Measurements from ENCODE around the gene CLIC3.

CLIC3 gene

DNA sequence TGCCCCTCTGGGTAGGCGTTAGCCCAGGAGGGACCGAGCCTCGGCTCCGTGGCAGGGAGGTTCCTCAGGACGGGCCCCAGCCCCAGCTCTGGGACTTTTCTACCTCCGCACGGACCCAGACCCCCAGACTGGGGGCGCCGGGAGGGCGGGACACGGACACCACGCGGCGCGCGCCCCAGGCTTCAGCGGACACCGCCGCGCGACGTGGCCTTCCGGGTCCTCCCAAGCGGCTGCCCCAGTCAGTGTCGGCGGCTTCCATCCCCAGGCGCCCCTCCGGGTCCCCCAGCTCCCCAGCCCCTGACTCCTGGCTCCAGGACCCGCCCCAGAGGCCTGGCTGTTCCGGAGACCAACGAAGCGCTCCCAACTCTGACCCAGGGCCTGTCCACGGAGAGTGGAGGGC, 10.5 kb downstream of the CLIC3 start:
- Histone ChIP-seq H3K4me1 (ENCODE audit: low read length) (no peaks in the 10 kb centered on the region), H3K27me3 (ENCODE audit: low read depth, low read length) (no peaks in the 10 kb centered on the region), H2AFZ (ENCODE audit: low read depth, low read length) (no peak overlapping the region), H4K20me1 (ENCODE audit: insufficient read depth, low read length) (no peaks in the 10 kb centered on the region), H3K27ac (ENCODE audit: low read length) (no peak overlapping the region), H3K4me2 (ENCODE audit: low read length) (no peak overlapping the region), H3K4me3 (ENCODE audit: low read length) (no peak overlapping the region), H3K9ac (ENCODE audit: low read length) (no peak overlapping the region), H3K36me3 (replicated peaks; ENCODE audit: low read depth, low read length) (no peaks in the 10 kb centered on the region), H3K9me3 (ENCODE audit: insufficient read depth, low read length) (no peaks in the 10 kb centered on the region), H3K79me2 (ENCODE audit: low read length) (no peaks in the 10 kb centered on the region)
- TF ChIP-seq EZH2phosphoT487 (IDR thresholded peaks at IDR 0.05; ENCODE audit: low read depth) (no peak), CTCF (IDR thresholded peaks at IDR 0.05; ENCODE audit: low read depth, low read length) (no peak)

DNA sequence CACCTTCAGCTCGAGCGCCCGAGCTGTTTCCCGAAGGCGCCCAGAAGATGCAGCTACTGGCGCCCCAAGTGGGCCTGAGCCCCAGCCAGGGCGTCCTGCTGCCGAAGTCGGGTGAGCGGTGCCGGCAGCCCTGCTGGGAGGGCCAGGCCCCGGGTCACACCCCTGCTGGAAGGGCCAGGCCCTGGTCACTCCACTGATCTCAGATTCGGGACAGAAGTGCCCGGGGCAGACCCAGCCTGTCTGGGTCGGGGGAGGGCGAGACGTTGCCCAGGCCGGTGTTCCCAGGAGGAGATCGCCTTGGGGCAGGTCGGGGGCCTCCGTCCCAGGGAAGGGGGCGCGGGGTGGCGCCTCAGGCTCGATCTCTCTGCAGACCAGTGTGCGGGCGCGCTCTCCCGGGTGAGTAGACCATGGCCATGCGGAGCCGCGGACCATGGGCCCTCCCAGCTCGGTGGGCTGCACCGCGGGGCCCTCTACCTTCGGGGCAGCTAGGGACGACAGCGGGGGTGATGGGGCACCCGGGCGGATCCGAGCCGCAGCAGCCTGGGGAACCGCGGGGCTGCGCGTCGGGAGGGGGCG, 11.3 kb downstream of the CLIC3 start:
- no peak overlapping the region for H3K4me3 ChIP-seq (ENCODE audit: low read length)
- no peaks in the 10 kb centered on the region for H3K79me2 ChIP-seq (ENCODE audit: low read length)
- H3K27me3 ChIP-seq (ENCODE audit: low read depth, low read length) = no peaks in the 10 kb centered on the region
- no peak for TF ChIP-seq EZH2phosphoT487 (IDR thresholded peaks at IDR 0.05; ENCODE audit: low read depth)
- no peaks in the 10 kb centered on the region for H3K4me1 ChIP-seq (ENCODE audit: low read length)
- H2AFZ ChIP-seq (ENCODE audit: low read depth, low read length) = no peak overlapping the region
- H3K27ac ChIP-seq (ENCODE audit: low read length) = no peak overlapping the region
- no peak overlapping the region for H3K4me2 ChIP-seq (ENCODE audit: low read length)
- no peaks in the 10 kb centered on the region for H3K36me3 ChIP-seq (replicated peaks; ENCODE audit: low read depth, low read length)
- no peaks in the 10 kb centered on the region for H4K20me1 ChIP-seq (ENCODE audit: insufficient read depth, low read length)
- H3K9ac ChIP-seq (ENCODE audit: low read length) = no peak overlapping the region
- no peaks in the 10 kb centered on the region for H3K9me3 ChIP-seq (ENCODE audit: insufficient read depth, low read length)

- Histone ChIP-seq H3K36me3 (replicated peaks; ENCODE audit: low read depth, low read length) (no peaks in the 10 kb centered on the region), H3K27me3 (ENCODE audit: low read depth, low read length) (no peaks in the 10 kb centered on the region), H3K4me1 (ENCODE audit: low read length) (no peaks in the 10 kb centered on the region), H3K9ac (ENCODE audit: low read length) (no peak overlapping the region), H3K4me2 (ENCODE audit: low read length) (no peak overlapping the region), H4K20me1 (ENCODE audit: insufficient read depth, low read length) (no peaks in the 10 kb centered on the region), H3K9me3 (ENCODE audit: insufficient read depth, low read length) (no peaks in the 10 kb centered on the region), H3K79me2 (ENCODE audit: low read length) (no peaks in the 10 kb centered on the region), H3K27ac (ENCODE audit: low read length) (no peak overlapping the region), H2AFZ (ENCODE audit: low read depth, low read length) (no peak overlapping the region), H3K4me3 (ENCODE audit: low read length) (no peak overlapping the region)
- TF ChIP-seq EZH2phosphoT487 (IDR thresholded peaks at IDR 0.05; ENCODE audit: low read depth) (no peak), CTCF (IDR thresholded peaks at IDR 0.05; ENCODE audit: low read depth, low read length) (no peak)
Observed at GRCh38 chr9:136984464-136985026, 11.8 kb downstream of the CLIC3 start.

DNA sequence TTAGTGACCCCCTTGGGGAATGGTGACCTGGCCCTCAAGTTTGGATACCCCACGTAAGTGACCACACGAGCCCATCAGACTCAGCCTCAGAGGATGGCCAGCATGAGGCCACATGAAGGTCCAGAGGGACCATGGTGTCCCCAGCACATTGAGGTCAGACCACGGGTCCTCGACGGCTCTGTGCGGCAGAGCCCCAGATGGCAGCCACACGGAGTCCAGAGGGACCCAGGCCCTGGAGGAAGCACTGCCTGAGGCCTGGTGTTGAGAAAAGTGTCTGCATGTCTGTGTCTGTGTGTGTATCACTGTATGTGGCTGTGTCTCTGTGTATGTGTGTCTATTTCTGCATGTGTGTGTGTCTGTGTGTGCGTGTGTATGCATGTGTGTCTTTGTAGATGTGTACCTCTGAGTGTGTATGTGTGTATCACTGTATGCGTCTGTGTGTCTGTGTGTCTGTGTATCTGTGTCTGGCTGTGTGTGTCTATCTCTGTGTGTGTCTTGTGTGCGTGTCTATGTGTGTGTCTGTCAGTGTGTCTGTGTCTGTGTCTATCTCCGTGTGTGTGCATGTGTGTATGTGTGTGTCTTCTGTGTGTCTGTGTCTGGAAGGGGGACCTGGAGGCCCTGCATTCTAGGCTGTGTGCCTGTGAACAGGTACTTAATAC, 12.6 kb downstream of the CLIC3 start:
- Histone ChIP-seq H3K27ac (ENCODE audit: low read length) (no peak overlapping the region), H3K27me3 (ENCODE audit: low read depth, low read length) (no peaks in the 10 kb centered on the region), H3K4me1 (ENCODE audit: low read length) (no peaks in the 10 kb centered on the region)

More for the DNA sequence above, 12.6 kb downstream of the CLIC3 start:
- Histone ChIP-seq H3K36me3 (replicated peaks; ENCODE audit: low read depth, low read length) (no peaks in the 10 kb centered on the region), H3K9ac (ENCODE audit: low read length) (no peak overlapping the region), H3K9me3 (ENCODE audit: insufficient read depth, low read length) (no peaks in the 10 kb centered on the region), H2AFZ (ENCODE audit: low read depth, low read length) (no peak overlapping the region), H3K4me3 (ENCODE audit: low read length) (no peak overlapping the region), H3K79me2 (ENCODE audit: low read length) (no peaks in the 10 kb centered on the region), H3K4me2 (ENCODE audit: low read length) (no peak overlapping the region), H4K20me1 (ENCODE audit: insufficient read depth, low read length) (no peaks in the 10 kb centered on the region)
- TF ChIP-seq EZH2phosphoT487 (IDR thresholded peaks at IDR 0.05; ENCODE audit: low read depth) = no peak
- TF ChIP-seq CTCF (IDR thresholded peaks at IDR 0.05; ENCODE audit: low read depth, low read length) = no peak
